ENCODE results near the gene ITGA6.

GRCh38 chr2:172412984-172413492 lies 14.3 kb upstream of the ITGA6 start:
- TF ChIP-seq ZNF768 (tag by site-specific recombination; IDR thresholded peaks at IDR 0.05) = no peak
- TF ChIP-seq, protein P1, sequence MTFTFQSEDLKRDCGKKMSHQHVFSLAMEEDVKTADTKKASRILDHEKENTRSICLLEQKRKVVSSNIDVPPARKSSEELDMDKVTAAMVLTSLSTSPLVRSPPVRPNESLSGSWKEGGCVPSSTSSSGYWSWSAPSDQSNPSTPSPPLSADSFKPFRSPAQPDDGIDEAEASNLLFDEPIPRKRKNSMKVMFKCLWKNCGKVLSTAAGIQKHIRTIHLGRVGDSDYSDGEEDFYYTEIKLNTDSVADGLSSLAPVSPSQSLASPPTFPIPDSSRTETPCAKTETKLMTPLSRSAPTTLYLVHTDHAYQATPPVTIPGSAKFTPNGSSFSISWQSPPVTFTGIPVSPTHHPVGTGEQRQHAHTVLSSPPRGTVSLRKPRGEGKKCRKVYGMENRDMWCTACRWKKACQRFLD (tag by site-specific recombination; IDR thresholded peaks at IDR 0.05) = no peak
- TF ChIP-seq, protein P2, sequence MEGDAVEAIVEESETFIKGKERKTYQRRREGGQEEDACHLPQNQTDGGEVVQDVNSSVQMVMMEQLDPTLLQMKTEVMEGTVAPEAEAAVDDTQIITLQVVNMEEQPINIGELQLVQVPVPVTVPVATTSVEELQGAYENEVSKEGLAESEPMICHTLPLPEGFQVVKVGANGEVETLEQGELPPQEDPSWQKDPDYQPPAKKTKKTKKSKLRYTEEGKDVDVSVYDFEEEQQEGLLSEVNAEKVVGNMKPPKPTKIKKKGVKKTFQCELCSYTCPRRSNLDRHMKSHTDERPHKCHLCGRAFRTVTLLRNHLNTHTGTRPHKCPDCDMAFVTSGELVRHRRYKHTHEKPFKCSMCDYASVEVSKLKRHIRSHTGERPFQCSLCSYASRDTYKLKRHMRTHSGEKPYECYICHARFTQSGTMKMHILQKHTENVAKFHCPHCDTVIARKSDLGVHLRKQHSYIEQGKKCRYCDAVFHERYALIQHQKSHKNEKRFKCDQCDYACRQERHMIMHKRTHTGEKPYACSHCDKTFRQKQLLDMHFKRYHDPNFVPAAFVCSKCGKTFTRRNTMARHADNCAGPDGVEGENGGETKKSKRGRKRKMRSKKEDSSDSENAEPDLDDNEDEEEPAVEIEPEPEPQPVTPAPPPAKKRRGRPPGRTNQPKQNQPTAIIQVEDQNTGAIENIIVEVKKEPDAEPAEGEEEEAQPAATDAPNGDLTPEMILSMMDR (tag by site-specific recombination; IDR thresholded peaks at IDR 0.05) = no peak
- TF ChIP-seq ZFP3 (tag by site-specific recombination; IDR thresholded peaks at IDR 0.05; ENCODE audit: low read depth) = no peak
- TF ChIP-seq TCF7L2 (IDR thresholded peaks at IDR 0.05; ENCODE audit: borderline replicate concordance, low read depth, low read length) = no peak
- TF ChIP-seq ZBTB44 (tag by site-specific recombination; IDR thresholded peaks at IDR 0.05) = no peak

Data from HEK293 (cell line).